SK-N-SH (cell line): ENCODE results near the gene MEIS2.

ENCODE experiments used
- EP300 ChIP-seq, 2 experiments: IDR thresholded peaks; 2 replicates each; pipeline versions ENCODE4 v1.4.0 to v1.6.1; 2012; ENCODE audit warnings: borderline replicate concordance in 1 of 2, low read depth in 1 of 2, low read length in 1 of 2
- RAD21 ChIP-seq: IDR thresholded peaks from 2 replicates; pipeline ENCODE4 v1.6.1; 2012; ENCODE audit warnings: mild to moderate bottlenecking, low read length
- RCOR1 ChIP-seq: fragments of 150-350 bp; IDR thresholded peaks from 2 replicates; pipeline ENCODE4 v1.6.1; 2017; ENCODE audit warnings: antibody characterized with exemption, low read length
- TF ChIP-seq, protein P1 (sequence below): fragments of 200-600 bp; sonication (generic); IDR thresholded peaks from 2 replicates; pipeline ENCODE4 v1.6.1; 2017; ENCODE audit warnings: antibody characterized with exemption, mild to moderate bottlenecking, moderate library complexity
- TF ChIP-seq, protein P2 (sequence below): fragments of 150-350 bp; IDR thresholded peaks from 2 replicates; pipeline ENCODE4 v1.6.1; 2016; ENCODE audit warnings: mild to moderate bottlenecking, low read depth, low read length

DNA sequence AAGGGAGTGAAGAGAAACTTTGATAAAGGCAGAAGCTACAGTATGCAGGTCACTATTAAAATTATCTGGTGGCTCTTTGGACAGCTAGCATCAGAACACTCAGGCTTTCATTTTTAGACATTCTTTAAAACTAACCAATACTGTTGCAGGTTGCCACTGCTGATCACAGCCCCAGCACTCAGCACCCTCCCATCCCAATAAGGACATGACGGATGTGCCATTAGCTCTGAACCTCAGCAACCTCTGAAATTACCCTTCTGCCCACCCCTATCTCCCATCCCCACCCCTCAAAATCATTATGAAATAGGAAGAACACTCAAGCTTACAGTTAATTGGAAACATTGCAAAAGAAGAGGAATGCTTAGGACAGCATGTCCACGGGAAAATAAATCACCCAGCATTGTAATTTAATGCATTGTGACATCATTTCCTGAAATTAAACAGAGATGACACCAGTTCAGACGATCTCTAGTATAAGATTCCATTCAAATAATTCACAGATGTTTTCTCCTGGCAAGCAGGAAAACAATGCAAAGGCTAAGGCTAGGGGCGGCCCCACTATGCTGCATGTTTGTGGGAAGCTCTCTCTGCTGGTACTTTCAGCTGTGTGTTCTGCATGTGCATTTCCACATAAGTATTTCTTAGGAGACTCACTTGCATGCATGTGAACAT lies 71.6 kb downstream of the MEIS2 start:
- TF ChIP-seq, protein P1, sequence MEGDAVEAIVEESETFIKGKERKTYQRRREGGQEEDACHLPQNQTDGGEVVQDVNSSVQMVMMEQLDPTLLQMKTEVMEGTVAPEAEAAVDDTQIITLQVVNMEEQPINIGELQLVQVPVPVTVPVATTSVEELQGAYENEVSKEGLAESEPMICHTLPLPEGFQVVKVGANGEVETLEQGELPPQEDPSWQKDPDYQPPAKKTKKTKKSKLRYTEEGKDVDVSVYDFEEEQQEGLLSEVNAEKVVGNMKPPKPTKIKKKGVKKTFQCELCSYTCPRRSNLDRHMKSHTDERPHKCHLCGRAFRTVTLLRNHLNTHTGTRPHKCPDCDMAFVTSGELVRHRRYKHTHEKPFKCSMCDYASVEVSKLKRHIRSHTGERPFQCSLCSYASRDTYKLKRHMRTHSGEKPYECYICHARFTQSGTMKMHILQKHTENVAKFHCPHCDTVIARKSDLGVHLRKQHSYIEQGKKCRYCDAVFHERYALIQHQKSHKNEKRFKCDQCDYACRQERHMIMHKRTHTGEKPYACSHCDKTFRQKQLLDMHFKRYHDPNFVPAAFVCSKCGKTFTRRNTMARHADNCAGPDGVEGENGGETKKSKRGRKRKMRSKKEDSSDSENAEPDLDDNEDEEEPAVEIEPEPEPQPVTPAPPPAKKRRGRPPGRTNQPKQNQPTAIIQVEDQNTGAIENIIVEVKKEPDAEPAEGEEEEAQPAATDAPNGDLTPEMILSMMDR: no peak
- TF ChIP-seq EP300 (IDR thresholded peaks at IDR 0.05; ENCODE audit: borderline replicate concordance in 1 of 2, low read depth in 1 of 2, low read length in 1 of 2): peak; percentile 34 to 50; a peak in 2 of 4 replicates
- TF ChIP-seq RAD21: no peak
- TF ChIP-seq, protein P2, sequence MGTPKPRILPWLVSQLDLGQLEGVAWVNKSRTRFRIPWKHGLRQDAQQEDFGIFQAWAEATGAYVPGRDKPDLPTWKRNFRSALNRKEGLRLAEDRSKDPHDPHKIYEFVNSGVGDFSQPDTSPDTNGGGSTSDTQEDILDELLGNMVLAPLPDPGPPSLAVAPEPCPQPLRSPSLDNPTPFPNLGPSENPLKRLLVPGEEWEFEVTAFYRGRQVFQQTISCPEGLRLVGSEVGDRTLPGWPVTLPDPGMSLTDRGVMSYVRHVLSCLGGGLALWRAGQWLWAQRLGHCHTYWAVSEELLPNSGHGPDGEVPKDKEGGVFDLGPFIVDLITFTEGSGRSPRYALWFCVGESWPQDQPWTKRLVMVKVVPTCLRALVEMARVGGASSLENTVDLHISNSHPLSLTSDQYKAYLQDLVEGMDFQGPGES: no peak
- TF ChIP-seq RCOR1: no peak
